Stimulated activated CD4-positive, alpha-beta T cell treated with anti-CD3 and anti-CD28 coated beads, Interleukin-2, amount 100 ng/mL, for 4 hours (primary cell): Measurements from ENCODE around the gene TMEM259.

Source experiments
- DNase-seq: peaks from one replicate; pipeline ENCODE4 v3.0.0-alpha.2; 2020; ENCODE audit warnings: low read depth

The TMEM259 gene

GRCh38 chr19:986083-986482 is 34.8 kb downstream of the TMEM259 start:
- no peak for DNase-seq

GRCh38 chr19:984165-984967 is 36.6 kb downstream of the TMEM259 start, which contains the start of gene WDR18:
Gene WDR18 (plus strand): TSS chr19:984345. CDS start chr19:984354, 9 bp downstream.
- peak; percentile 87 for DNase-seq

GRCh38 chr19:982567-983170 is 38.3 kb downstream of the TMEM259 start:
- DNase-seq: peak; percentile 57

GRCh38 chr19:980133-980998 is 40.6 kb downstream of the TMEM259 start:
- no peak for DNase-seq

GRCh38 chr19:979318-979741 is 41.6 kb downstream of the TMEM259 start:
- DNase-seq: no peak

GRCh38 chr19:977058-977464 is 43.9 kb downstream of the TMEM259 start:
- no peak for DNase-seq

GRCh38 chr19:976476-976875 is 44.4 kb downstream of the TMEM259 start:
- DNase-seq: no peak

- DNase-seq: no peak
Observed at GRCh38 chr19:974564-975257, 46.2 kb downstream of the TMEM259 start.

GRCh38 chr19:973726-974563 is 47.0 kb downstream of the TMEM259 start:
- DNase-seq: no peak

- DNase-seq: no peak
Observed at GRCh38 chr19:972281-972680, 48.6 kb downstream of the TMEM259 start.

- no peak for DNase-seq
Observed at GRCh38 chr19:971795-972194, 49.1 kb downstream of the TMEM259 start.

GRCh38 chr19:970695-971094 is 50.2 kb downstream of the TMEM259 start:
- DNase-seq: no peak

- no peak for DNase-seq
Observed at GRCh38 chr19:966485-967088, 54.3 kb downstream of the TMEM259 start.

GRCh38 chr19:964761-965694 is 55.9 kb downstream of the TMEM259 start:
- DNase-seq: no peak

- DNase-seq: no peak
Observed at GRCh38 chr19:964116-964520, 56.8 kb downstream of the TMEM259 start.

- no peak for DNase-seq
Observed at GRCh38 chr19:963486-963951, 57.4 kb downstream of the TMEM259 start.

GRCh38 chr19:962683-963400 is 58.1 kb downstream of the TMEM259 start:
- no peak for DNase-seq

GRCh38 chr19:961866-962620 is 58.9 kb downstream of the TMEM259 start:
- DNase-seq: no peak
